Hepatocyte (in vitro differentiated cells): ENCODE results near the gene BIRC2. TPM values are rescaled to one million over a fixed set of nuclear protein-coding genes. Genes with fewer than 3 reads are reported as not detected.

Experiments used
- DNase-seq: peaks from one replicate; pipeline ENCODE4 v3.0.0-alpha.2; 2016; ENCODE audit warnings: low spot score
- H2AFZ ChIP-seq: fragments of 200-600 bp; sonication (generic); 2 replicates; pipeline ENCODE4 v1.6.0; 2016; ENCODE audit warnings: antibody characterized with exemption, mild to moderate bottlenecking
- H3K27ac ChIP-seq: fragments of 200-600 bp; sonication (generic); 2 replicates; pipeline ENCODE4 v1.5.1; 2016; ENCODE audit warnings: mild to moderate bottlenecking
- H3K27me3 ChIP-seq: fragments of 200-600 bp; sonication (generic); 2 replicates; pipeline ENCODE4 v1.6.1; 2016
- H3K36me3 ChIP-seq: fragments of 200-600 bp; sonication (generic); replicated peaks from 2 replicates; pipeline ENCODE4 v1.5.1; 2016; ENCODE audit warnings: low read depth; ENCODE audit not compliant: insufficient read depth
- H3K4me1 ChIP-seq: fragments of 200-600 bp; sonication (generic); 2 replicates; pipeline ENCODE4 v1.5.1; 2016; ENCODE audit warnings: mild to moderate bottlenecking, moderate library complexity; ENCODE audit not compliant: insufficient read depth
- H3K4me2 ChIP-seq: fragments of 200-600 bp; sonication (generic); 2 replicates; pipeline ENCODE4 v1.6.0; 2016
- H3K4me3 ChIP-seq: fragments of 200-600 bp; sonication (generic); 2 replicates; pipeline ENCODE4 v1.5.1; 2016; ENCODE audit warnings: mild to moderate bottlenecking
- H3K79me2 ChIP-seq: fragments of 200-600 bp; sonication (generic); 2 replicates; pipeline ENCODE4 v1.6.0; 2017; ENCODE audit warnings: mild to moderate bottlenecking
- H3K9me2 ChIP-seq: fragments of 200-600 bp; sonication (generic); replicated peaks from 2 replicates; pipeline ENCODE4 v1.6.0; 2017; ENCODE audit warnings: mild to moderate bottlenecking; ENCODE audit not compliant: insufficient read depth
- H3K9me3 ChIP-seq: fragments of 200-600 bp; sonication (generic); 2 replicates; pipeline ENCODE4 v1.5.1; 2016; ENCODE audit warnings: low read depth, mild to moderate bottlenecking
- H4K20me1 ChIP-seq: fragments of 200-600 bp; sonication (generic); 2 replicates; pipeline ENCODE4 v1.6.0; 2016; ENCODE audit warnings: mild to moderate bottlenecking; ENCODE audit not compliant: insufficient read depth, poor library complexity, severe bottlenecking
- EZH2 ChIP-seq: fragments of 200-600 bp; sonication (generic); IDR thresholded peaks from 2 replicates; pipeline ENCODE4 v1.6.1; 2016; ENCODE audit warnings: antibody characterized with exemption, mild to moderate bottlenecking, borderline replicate concordance
- EZH2phosphoT487 ChIP-seq: fragments of 200-600 bp; sonication (generic); IDR thresholded peaks from one replicate; pipeline ENCODE4 v1.6.1; 2018; ENCODE audit warnings: antibody characterized with exemption, mild to moderate bottlenecking, low read depth, moderate library complexity; ENCODE audit not compliant: unreplicated experiment, severe bottlenecking
- WGBS: methylation state at CpG from one replicate; pipeline ENCODE4 v1.1.6; 2016; ENCODE audit warnings: low lambda C conversion rate; ENCODE audit errors: missing lambda C conversion rate; 5-methylcytosine and 5-hydroxymethylcytosine counted together
- polyA plus RNA-seq: library from polyadenylated mRNA; unstranded; fragments of >200 nt; fragmentation: Nextera tagmentation; extraction: Ambion mirVana; gene quantifications from 2 replicates; pipeline ENCODE4 v1.2.1, GENCODE V29; 2016
- total RNA-seq: library from RNA; depleted of rRNA; stranded (reverse); fragments of >200 nt; gene quantifications from 2 replicates; pipeline ENCODE4 v1.2.3, GENCODE V29; 2014
- TF ChIP-seq, protein P1 (sequence below): fragments of 200-600 bp; sonication (generic); IDR thresholded peaks from 2 replicates; pipeline ENCODE4 v1.5.1; 2016; ENCODE audit warnings: antibody characterized with exemption, mild to moderate bottlenecking; ENCODE audit not compliant: poor library complexity

The BIRC2 gene
- total and polyA plus RNA-seq, 2 experiments from 2014 or later, result 37.7 to 85.7 TPM

DNA sequence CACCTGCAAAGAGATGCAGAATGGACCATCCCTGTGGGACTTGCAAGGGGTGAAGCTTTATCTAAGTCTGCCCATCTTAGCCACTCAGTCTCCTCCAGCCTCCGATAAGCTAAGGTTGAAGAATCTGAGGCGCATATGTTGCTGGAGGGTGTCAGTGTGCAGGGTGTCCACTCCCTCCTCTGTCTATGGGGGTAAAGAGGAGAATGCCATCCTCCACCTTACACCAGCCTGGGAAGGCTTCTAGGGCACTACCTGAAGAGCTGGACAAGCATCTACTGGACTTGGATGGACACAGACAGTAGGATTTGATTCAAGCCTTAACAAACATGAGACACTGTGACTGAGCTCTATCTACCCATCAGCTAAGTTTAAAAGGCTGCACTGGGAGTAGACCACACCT is 59.1 kb downstream of the BIRC2 start:
- H3K9me2 ChIP-seq, result no peaks in the 10 kb centered on the region
- WGBS, result 97% methylated on average over 2 of the region's 2 CpGs
- no peak for DNase-seq
- H3K4me1 ChIP-seq, result peaks cover 7% of the 10 kb centered on the region
- TF ChIP-seq EZH2, result no peak
- no peak for TF ChIP-seq EZH2phosphoT487
- TF ChIP-seq, protein P1, sequence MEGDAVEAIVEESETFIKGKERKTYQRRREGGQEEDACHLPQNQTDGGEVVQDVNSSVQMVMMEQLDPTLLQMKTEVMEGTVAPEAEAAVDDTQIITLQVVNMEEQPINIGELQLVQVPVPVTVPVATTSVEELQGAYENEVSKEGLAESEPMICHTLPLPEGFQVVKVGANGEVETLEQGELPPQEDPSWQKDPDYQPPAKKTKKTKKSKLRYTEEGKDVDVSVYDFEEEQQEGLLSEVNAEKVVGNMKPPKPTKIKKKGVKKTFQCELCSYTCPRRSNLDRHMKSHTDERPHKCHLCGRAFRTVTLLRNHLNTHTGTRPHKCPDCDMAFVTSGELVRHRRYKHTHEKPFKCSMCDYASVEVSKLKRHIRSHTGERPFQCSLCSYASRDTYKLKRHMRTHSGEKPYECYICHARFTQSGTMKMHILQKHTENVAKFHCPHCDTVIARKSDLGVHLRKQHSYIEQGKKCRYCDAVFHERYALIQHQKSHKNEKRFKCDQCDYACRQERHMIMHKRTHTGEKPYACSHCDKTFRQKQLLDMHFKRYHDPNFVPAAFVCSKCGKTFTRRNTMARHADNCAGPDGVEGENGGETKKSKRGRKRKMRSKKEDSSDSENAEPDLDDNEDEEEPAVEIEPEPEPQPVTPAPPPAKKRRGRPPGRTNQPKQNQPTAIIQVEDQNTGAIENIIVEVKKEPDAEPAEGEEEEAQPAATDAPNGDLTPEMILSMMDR, result no peak
- H3K27ac ChIP-seq, result no peak overlapping the region
- H3K4me3 ChIP-seq, result no peak overlapping the region
- H3K36me3 ChIP-seq, result no peaks in the 10 kb centered on the region
- peaks cover 77% of the 10 kb centered on the region for H3K79me2 ChIP-seq
- H3K27me3 ChIP-seq, result no peaks in the 10 kb centered on the region
- H3K9me3 ChIP-seq, result no peaks in the 10 kb centered on the region
- no peak overlapping the region for H3K4me2 ChIP-seq
- H2AFZ ChIP-seq, result no peak overlapping the region
- peaks cover 20% of the 10 kb centered on the region for H4K20me1 ChIP-seq

DNA sequence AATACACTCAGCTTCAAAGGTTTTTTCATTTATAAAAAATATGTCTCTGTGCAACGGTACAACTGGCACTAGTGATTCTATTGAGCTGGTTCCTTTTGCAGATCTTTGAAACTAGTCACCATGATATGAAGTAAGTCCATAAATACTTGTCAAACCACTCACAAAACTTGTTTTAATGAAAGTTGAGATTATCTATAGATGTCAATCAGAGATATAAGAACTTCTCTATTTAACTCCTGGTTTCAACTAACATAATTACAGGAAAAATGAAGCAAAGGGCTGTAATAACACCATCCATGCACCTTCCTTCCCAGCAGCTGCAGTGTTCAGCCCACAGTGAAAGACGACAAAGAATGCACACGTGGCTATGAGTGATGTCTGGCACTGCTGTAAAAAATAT is 60.9 kb downstream of the BIRC2 start:
- Histone ChIP-seq H3K27ac (no peak overlapping the region), H4K20me1 (peaks cover 25% of the 10 kb centered on the region), H3K27me3 (no peaks in the 10 kb centered on the region), H2AFZ (no peak overlapping the region), H3K9me3 (no peaks in the 10 kb centered on the region), H3K36me3 (no peaks in the 10 kb centered on the region), H3K79me2 (peaks cover 90% of the 10 kb centered on the region), H3K4me2 (no peak overlapping the region), H3K4me1 (peaks cover 7% of the 10 kb centered on the region), H3K9me2 (no peaks in the 10 kb centered on the region), H3K4me3 (no peak overlapping the region)
- DNase-seq, result no peak
- 71% methylated on average over 3 of the region's 3 CpGs for WGBS
- TF ChIP-seq EZH2 (no peak), EZH2phosphoT487 (no peak)
- TF ChIP-seq, protein P1, result no peak

DNA sequence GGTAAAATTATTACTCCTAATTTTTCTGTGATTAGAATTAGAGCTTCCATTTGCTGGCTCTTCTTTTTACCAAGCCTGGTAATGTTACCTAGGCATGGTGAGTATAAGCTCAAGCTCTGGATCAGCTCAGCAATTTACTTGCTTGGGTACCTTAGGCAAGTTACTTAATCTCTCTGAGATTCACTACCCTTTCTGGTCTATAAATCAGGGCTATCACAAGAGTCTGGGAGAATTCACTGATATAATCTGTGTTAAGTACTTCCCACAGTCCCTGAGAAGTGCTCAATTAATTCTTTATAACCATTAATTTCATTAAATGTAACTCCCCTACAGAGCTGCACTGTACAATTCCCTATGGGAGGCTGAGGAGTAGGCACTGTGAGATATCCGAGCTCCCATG is 61.3 kb downstream of the BIRC2 start:
- Histone ChIP-seq H3K36me3 (no peaks in the 10 kb centered on the region), H2AFZ (no peak overlapping the region), H3K4me3 (no peak overlapping the region), H3K9me2 (no peaks in the 10 kb centered on the region), H3K27ac (no peak overlapping the region), H3K79me2 (peaks cover 92% of the 10 kb centered on the region), H3K4me2 (no peak overlapping the region), H3K4me1 (peaks cover 7% of the 10 kb centered on the region), H3K27me3 (no peaks in the 10 kb centered on the region), H4K20me1 (peaks cover 25% of the 10 kb centered on the region), H3K9me3 (no peaks in the 10 kb centered on the region)
- TF ChIP-seq EZH2phosphoT487, result no peak
- no peak for TF ChIP-seq EZH2
- TF ChIP-seq, protein P1, result no peak
- no peak for DNase-seq
- 94% methylated on average over 1 of the region's 1 CpG for WGBS

DNA sequence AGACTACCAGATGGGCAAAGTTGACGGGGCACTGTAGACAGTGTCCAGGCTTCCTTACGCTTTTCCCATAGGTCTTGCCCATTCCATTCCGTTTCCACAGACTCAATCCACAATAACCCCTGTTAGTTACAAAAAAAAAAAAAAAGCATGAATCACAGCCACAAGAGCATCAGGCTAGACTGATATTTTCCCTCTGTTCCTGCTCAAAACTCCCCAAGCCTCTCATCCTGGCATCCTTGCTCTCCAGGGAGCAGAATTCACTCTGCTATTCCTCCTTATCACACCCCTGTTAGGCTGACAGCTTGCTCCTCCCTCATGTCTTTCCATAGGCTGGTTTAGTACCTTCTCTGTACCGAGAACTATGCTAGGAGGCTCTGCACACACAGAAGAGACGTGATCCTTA is 63.4 kb downstream of the BIRC2 start:
- peaks cover 93% of the 10 kb centered on the region for H3K79me2 ChIP-seq
- H2AFZ ChIP-seq, result no peak overlapping the region
- no peaks in the 10 kb centered on the region for H3K9me3 ChIP-seq
- WGBS, result 55% methylated on average over 5 of the region's 5 CpGs
- peaks cover 25% of the 10 kb centered on the region for H4K20me1 ChIP-seq
- H3K4me3 ChIP-seq, result no peak overlapping the region
- no peak for TF ChIP-seq EZH2phosphoT487
- no peak for TF ChIP-seq EZH2
- TF ChIP-seq, protein P1, result no peak
- no peaks in the 10 kb centered on the region for H3K36me3 ChIP-seq
- H3K4me2 ChIP-seq, result peak overlapping the region; percentile 56
- no peaks in the 10 kb centered on the region for H3K9me2 ChIP-seq
- peak; percentile 47 for DNase-seq
- H3K27me3 ChIP-seq, result no peaks in the 10 kb centered on the region
- H3K4me1 ChIP-seq, result peaks cover 7% of the 10 kb centered on the region
- peak overlapping the region; percentile 73 for H3K27ac ChIP-seq
